ENCODE measurements around the gene ADD2.

GRCh38 chr2:70719231-70719630, 48.8 kb downstream of the ADD2 start:
- TF ChIP-seq CTCF (IDR thresholded peaks at IDR 0.05; ENCODE audit: insufficient read depth, low read depth, low read length) (no peak), EZH2 (IDR thresholded peaks at IDR 0.05; ENCODE audit: insufficient read depth, low read length) (no peak)
